Bronchus fibroblast of lung (primary cell): ENCODE data around the gene EMC7. TPM values are rescaled to one million over a fixed set of nuclear protein-coding genes. Genes with fewer than 3 reads are reported as not detected.

Experiments used
- total RNA-seq: library from RNA; depleted of rRNA; stranded (reverse); fragments of >200 nt; gene quantifications from 2 replicates; pipeline ENCODE4 v1.2.3, GENCODE V29; 2015

Gene EMC7
- 40.5 and 50.7 TPM in 2 replicates for total RNA-seq

GRCh38 chr15:34101366-34102174 is at the start of gene EMC7, which contains the start of gene PGBD4:
Gene EMC7, minus strand, starts transcription at chr15:34101862. Its CDS starts 23 bp downstream, at chr15:34101839.
Gene PGBD4, plus strand, starts transcription at chr15:34102083. Its CDS starts 449 bp downstream, at chr15:34102532.

DNA sequence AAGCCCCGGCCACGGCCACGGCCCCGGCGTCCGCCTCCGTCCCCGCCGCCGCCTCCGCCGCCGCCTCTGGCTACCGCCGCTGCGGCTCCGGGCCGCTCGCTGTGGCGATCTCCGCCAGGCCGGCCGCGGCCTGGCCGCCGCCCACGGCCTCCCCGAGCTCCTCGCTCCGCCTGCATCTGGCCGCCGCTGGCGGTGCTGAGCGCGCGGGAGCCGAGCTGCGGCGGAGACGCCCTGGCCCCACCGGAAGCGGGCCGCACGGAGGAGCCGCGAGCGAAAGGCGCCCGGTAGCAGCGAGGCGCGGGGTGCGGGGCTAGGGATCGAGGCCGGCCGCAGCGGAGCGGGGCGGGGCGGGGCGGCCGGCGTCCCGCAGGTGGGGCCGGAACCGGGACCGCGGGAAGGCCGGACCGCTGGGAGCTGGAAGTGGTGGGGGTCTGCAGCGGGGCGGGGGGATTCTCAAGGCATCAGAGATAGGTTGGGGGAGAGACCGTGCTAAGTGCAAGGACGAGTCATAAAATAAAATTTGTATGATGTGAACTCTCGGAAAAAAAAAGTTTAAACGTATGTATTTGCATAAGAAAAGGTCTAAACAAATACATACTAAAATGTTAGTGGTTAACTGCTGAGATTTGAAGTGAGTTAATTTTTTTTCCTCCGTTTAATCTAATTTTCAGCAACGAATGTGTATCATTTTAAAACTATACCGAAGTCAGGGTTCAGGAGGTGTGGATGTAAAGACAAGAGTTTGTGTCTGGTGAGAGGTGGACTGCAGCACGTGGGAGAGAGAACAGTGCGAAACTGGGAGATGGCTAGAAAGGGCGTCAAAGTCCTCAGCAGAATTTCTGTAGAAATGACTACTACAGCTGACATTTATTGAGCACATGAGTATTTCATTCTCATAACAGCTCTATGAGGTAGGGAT is 62.5 kb downstream of the EMC7 start, which contains the start of gene AVEN:
AVEN (minus strand) TSS at position 334 of the 919 bp plus-strand sequence; CDS start at position 176, 158 bp downstream.

Other genes with a start within 250 kb of the EMC7 start
- not detected in 2 replicates for gene CHRM5, start 133.4 kb downstream of the EMC7 start, total RNA-seq
- 10.4 and 14.8 TPM in 2 replicates for gene AVEN, start 62.7 kb downstream of the EMC7 start, total RNA-seq
- 0.67 and 0.74 TPM in 2 replicates for gene PGBD4, start 221 bp upstream of the EMC7 start, total RNA-seq
- 34.5 and 42.2 TPM in 2 replicates for gene KATNBL1, start 108.2 kb upstream of the EMC7 start, total RNA-seq
- gene EMC4, start 123.2 kb upstream of the EMC7 start, total RNA-seq, result 184 and 221 TPM in 2 replicates
- 5.7 and 6.4 TPM in 2 replicates for gene SLC12A6, start 235.9 kb upstream of the EMC7 start, total RNA-seq
- gene NOP10, start 241.3 kb upstream of the EMC7 start, total RNA-seq, result 300 and 304 TPM in 2 replicates
- gene NUTM1, start 241.5 kb upstream of the EMC7 start, total RNA-seq, result not detected in 2 replicates